Measurements from ENCODE around the gene TNXB. TPM values are rescaled to one million over a fixed set of nuclear protein-coding genes. Genes with fewer than 3 reads are reported as not detected.

TNXB gene, protein sequence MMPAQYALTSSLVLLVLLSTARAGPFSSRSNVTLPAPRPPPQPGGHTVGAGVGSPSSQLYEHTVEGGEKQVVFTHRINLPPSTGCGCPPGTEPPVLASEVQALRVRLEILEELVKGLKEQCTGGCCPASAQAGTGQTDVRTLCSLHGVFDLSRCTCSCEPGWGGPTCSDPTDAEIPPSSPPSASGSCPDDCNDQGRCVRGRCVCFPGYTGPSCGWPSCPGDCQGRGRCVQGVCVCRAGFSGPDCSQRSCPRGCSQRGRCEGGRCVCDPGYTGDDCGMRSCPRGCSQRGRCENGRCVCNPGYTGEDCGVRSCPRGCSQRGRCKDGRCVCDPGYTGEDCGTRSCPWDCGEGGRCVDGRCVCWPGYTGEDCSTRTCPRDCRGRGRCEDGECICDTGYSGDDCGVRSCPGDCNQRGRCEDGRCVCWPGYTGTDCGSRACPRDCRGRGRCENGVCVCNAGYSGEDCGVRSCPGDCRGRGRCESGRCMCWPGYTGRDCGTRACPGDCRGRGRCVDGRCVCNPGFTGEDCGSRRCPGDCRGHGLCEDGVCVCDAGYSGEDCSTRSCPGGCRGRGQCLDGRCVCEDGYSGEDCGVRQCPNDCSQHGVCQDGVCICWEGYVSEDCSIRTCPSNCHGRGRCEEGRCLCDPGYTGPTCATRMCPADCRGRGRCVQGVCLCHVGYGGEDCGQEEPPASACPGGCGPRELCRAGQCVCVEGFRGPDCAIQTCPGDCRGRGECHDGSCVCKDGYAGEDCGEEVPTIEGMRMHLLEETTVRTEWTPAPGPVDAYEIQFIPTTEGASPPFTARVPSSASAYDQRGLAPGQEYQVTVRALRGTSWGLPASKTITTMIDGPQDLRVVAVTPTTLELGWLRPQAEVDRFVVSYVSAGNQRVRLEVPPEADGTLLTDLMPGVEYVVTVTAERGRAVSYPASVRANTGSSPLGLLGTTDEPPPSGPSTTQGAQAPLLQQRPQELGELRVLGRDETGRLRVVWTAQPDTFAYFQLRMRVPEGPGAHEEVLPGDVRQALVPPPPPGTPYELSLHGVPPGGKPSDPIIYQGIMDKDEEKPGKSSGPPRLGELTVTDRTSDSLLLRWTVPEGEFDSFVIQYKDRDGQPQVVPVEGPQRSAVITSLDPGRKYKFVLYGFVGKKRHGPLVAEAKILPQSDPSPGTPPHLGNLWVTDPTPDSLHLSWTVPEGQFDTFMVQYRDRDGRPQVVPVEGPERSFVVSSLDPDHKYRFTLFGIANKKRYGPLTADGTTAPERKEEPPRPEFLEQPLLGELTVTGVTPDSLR (N-terminal part only)
- total RNA-seq = 100 to 1,000 TPM in 3 of 9 donors, 10 to 100 TPM in 6; 17.8 to 234 (median 56.9) TPM
- polyA plus RNA-seq = 10 to 100 TPM; 23.8 to 47.9 TPM
- long read RNA-seq, donor 1, partial matches to known transcripts = 27 of 36 reads
- long read RNA-seq, donor 1, other reads (novel, unspliced or antisense) = 6 of 36 reads
- long read RNA-seq, donor 2, partial matches to known transcripts = 19 of 25 reads
- long read RNA-seq, donor 2, other reads (novel, unspliced or antisense) = 4 of 25 reads
- long read RNA-seq, donor 3, partial matches to known transcripts = 8 of 9 reads
- long read RNA-seq, donor 3, other reads (novel, unspliced or antisense) = 0 of 9 reads

DNA sequence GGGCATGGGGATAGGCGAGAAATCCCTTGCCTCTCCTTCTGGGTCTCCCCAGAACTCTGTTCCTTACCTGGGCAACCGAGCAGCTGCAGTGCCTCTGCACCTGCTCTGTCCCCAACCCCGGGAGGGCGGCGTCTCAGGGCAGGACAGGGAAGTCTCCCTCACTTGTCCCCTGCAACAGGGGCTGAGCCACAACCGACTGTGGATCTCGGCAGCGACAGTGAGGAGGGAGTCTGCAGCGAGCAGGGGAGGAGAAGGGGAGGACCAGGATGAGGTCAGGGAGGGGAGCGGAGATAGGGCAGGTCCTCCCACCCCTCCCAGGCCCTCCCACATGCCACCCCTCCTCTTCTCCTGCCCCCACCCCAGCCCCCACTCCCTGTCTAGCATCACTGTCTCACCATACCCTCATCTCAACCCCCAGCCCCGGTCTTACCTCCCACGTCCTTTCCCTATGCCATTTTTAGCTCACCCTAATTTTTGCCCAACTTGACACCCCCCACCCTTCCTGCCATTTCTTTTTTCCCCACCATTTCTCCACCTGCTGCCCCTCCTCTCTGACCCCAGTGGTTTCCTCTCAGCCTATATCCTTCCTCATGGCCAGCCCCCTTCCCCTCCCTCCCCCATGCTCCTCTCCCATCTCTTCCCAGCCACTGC lies at the start of gene TNXB:
Gene TNXB, minus strand, starts transcription at position 225 of the 651 bp plus-strand sequence. CDS start 11,140 bp downstream, outside the sequence.
- 8 to 26% (median 13%) methylated on average over 11 to 12 of the region's 12 CpGs for WGBS, 4 donors
- Histone ChIP-seq H3K36me3 (peaks cover 0 to 5% (median 0%) of the 10 kb centered on the region in 9 donors), H3K9me3 (no peaks in the 10 kb centered on the region), H3K27ac (peak within 1 kb of the TSS; percentile 72 to 95 (median 89)), H3K4me3 (peak within 1 kb of the TSS; percentile 9 to 80 (median 60)), H3K4me1 (peaks cover 10 to 83% (median 69%) of the 10 kb centered on the region in 12 donors), H3K27me3 (peaks cover 0 to 3% (median 0%) of the 10 kb centered on the region in 9 donors)
- TF ChIP-seq POLR2A (IDR thresholded peaks at IDR 0.05) = no peak
- TF ChIP-seq, protein P1, sequence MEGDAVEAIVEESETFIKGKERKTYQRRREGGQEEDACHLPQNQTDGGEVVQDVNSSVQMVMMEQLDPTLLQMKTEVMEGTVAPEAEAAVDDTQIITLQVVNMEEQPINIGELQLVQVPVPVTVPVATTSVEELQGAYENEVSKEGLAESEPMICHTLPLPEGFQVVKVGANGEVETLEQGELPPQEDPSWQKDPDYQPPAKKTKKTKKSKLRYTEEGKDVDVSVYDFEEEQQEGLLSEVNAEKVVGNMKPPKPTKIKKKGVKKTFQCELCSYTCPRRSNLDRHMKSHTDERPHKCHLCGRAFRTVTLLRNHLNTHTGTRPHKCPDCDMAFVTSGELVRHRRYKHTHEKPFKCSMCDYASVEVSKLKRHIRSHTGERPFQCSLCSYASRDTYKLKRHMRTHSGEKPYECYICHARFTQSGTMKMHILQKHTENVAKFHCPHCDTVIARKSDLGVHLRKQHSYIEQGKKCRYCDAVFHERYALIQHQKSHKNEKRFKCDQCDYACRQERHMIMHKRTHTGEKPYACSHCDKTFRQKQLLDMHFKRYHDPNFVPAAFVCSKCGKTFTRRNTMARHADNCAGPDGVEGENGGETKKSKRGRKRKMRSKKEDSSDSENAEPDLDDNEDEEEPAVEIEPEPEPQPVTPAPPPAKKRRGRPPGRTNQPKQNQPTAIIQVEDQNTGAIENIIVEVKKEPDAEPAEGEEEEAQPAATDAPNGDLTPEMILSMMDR (IDR thresholded peaks at IDR 0.05) = no peak
- peak in 4 of 5 donors; percentile 60 to 72 (median 66) for DNase-seq
- intact Hi-C loops (cut with DNase I) = no loop called here
- peak in 3 of 4 donors; percentile 27 to 50 (median 30) for ATAC-seq

DNA sequence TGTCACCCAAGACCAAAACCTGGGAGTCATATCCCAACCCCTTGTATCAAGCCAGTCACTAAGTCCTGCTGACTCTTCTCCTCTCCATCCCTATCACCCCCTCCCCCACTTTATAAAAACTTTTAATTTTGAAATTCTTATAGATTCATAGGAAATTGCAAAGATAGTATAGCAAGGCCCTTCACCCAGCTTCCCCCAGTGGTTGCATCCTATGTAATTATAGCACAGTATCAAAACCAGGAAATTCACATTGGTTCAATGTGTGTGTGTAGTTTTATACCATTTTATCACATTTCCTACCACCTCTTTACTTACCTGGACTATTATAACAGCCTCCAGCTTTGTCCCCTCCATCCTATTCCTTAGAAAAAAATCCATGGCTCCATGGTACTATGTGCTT lies 48.9 kb upstream of the TNXB start:
- Histone ChIP-seq H3K4me1 (peaks cover 6 to 23% (median 13%) of the 10 kb centered on the region in 12 donors), H3K27ac (no peak overlapping the region), H3K27me3 (peaks cover 0 to 4% (median 0%) of the 10 kb centered on the region in 9 donors), H3K9me3 (no peaks in the 10 kb centered on the region), H3K4me3 (no peak overlapping the region), H3K36me3 (peaks cover 0 to 70% (median 54%) of the 10 kb centered on the region in 9 donors)
- no peak for TF ChIP-seq POLR2A (IDR thresholded peaks at IDR 0.05)
- TF ChIP-seq, protein P1 (IDR thresholded peaks at IDR 0.05) = no peak
- ATAC-seq = no peak
- intact Hi-C loops (cut with DNase I) = loop anchor here in 2 of 10 donors (10.0 kb wide), 2 partner anchors 73 to 113 kb away; no protein-coding TSS in a partner anchor
- no peak for DNase-seq

DNA sequence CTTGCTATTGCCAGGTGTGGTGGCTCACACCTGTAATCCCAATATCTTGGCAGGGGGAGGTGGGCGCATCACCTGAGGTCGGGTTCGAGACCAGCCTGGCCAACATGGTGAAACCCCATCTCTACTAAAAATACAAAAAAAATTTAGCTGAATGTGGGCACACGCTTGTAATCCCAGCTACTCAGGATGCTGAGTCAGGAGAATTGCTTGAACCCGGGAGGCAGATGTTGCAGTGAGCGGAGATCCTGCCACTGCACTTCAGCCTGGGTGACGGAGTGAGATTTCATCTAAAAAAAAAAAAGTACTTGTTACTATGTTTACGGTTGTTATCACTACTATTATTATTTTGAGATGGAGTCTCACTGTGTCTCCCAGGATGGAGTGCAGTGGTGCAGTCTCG lies 47.8 kb upstream of the TNXB start:
- Histone ChIP-seq H3K27me3 (peaks cover 0 to 14% (median 0%) of the 10 kb centered on the region in 9 donors), H3K36me3 (peaks cover 0 to 59% (median 45%) of the 10 kb centered on the region in 9 donors), H3K4me1 (peaks cover 6 to 34% (median 20%) of the 10 kb centered on the region in 12 donors), H3K9me3 (no peaks in the 10 kb centered on the region), H3K4me3 (no peak overlapping the region), H3K27ac (no peak overlapping the region)
- no peak for ATAC-seq
- DNase-seq = no peak
- intact Hi-C loops (cut with DNase I) = loop anchor here in 2 of 10 donors (10.0 kb wide), 2 partner anchors 72 to 112 kb away; no protein-coding TSS in a partner anchor
- WGBS, 4 donors = 92 to 93% (median 92%) methylated on average over 9 of the region's 9 CpGs
- TF ChIP-seq POLR2A (IDR thresholded peaks at IDR 0.05) = no peak
- TF ChIP-seq, protein P1 (IDR thresholded peaks at IDR 0.05) = no peak
